CD4-positive, CD25-positive, alpha-beta regulatory T cell (primary cell): ENCODE results near the gene SUMO2. TPM values are rescaled to one million over a fixed set of nuclear protein-coding genes. Genes with fewer than 3 reads are reported as not detected.

Experiments
- ATAC-seq, 2 donors: fragments of 150-1000 bp; cut with Tn5 transposase; one replicate each; pipeline ENCODE4 v1.10.0; 2021; ENCODE audit warnings: low read depth in 2 of 2, moderate number of reproducible peaks in 2 of 2, moderate library complexity in 1 of 2
- DNase-seq, 3 donors: peaks; one replicate each; pipeline versions ENCODE4 v3.0.0 to v3.0.0-alpha.2; 2012 to 2022; ENCODE audit warnings: mixed read lengths in 1 of 3
- H3K27ac ChIP-seq: one replicate; pipeline ENCODE4 v1.7.0; 2013; ENCODE audit warnings: mild to moderate bottlenecking, low read length; ENCODE audit not compliant: insufficient read depth, poor library complexity, severe bottlenecking
- H3K27me3 ChIP-seq: one replicate; pipeline ENCODE4 v1.7.0; 2013; ENCODE audit warnings: low read length; ENCODE audit not compliant: control insufficient read depth, insufficient read depth
- H3K36me3 ChIP-seq: one replicate; pipeline ENCODE4 v1.7.0; 2013; ENCODE audit warnings: mild to moderate bottlenecking, low read length, moderate library complexity; ENCODE audit not compliant: control insufficient read depth, insufficient read depth
- H3K4me1 ChIP-seq: 2 replicates; pipeline ENCODE4 v1.7.0; 2013; ENCODE audit warnings: mild to moderate bottlenecking, low read length; ENCODE audit not compliant: insufficient read depth, control insufficient read depth, poor library complexity, severe bottlenecking
- H3K4me3 ChIP-seq: one replicate; pipeline ENCODE4 v1.7.0; 2013; ENCODE audit warnings: low read depth, mild to moderate bottlenecking, low read length, moderate library complexity
- H3K9me3 ChIP-seq, 2 experiments: 1 replicate in 1 of 2; 2 replicates in 1 of 2; pipeline ENCODE4 v1.7.0; 2013; ENCODE audit warnings: low read length in 2 of 2, mild to moderate bottlenecking in 1 of 2, moderate library complexity in 1 of 2; ENCODE audit not compliant: control insufficient read depth in 2 of 2
- H3K27ac Mint-ChIP-seq, 3 donors: one replicate each; pipeline ENCODE4 v1.8.0; 2020 to 2022; ENCODE audit warnings: mild to moderate bottlenecking in 3 of 3, mixed read lengths in 3 of 3, moderate library complexity in 2 of 3
- H3K27me3 Mint-ChIP-seq: one replicate; pipeline ENCODE4 v1.8.0; 2022; ENCODE audit warnings: mild to moderate bottlenecking, mixed read lengths
- H3K36me3 Mint-ChIP-seq: one replicate; pipeline ENCODE4 v1.8.0; 2020; ENCODE audit warnings: mixed read lengths
- H3K4me1 Mint-ChIP-seq, 4 donors: one replicate each; pipeline ENCODE4 v1.8.0; 2020 to 2022; ENCODE audit warnings: mixed read lengths in 4 of 4, mild to moderate bottlenecking in 1 of 4
- H3K4me3 Mint-ChIP-seq, 4 donors: one replicate each; pipeline ENCODE4 v1.8.0; 2020 to 2022; ENCODE audit warnings: mild to moderate bottlenecking in 4 of 4, mixed read lengths in 4 of 4, moderate library complexity in 3 of 4
- H3K9me3 Mint-ChIP-seq, 7 donors: one replicate each; pipeline ENCODE4 v1.8.0; 2020 to 2022; ENCODE audit warnings: mixed read lengths in 7 of 7, mild to moderate bottlenecking in 3 of 7, moderate library complexity in 2 of 7
- polyA plus RNA-seq, 4 donors: library from polyadenylated mRNA; unstranded; fragments of 300-500 nt; fragmentation: Illumina TruSeq; gene quantifications; one replicate each; pipeline ENCODE4 v1.2.3, GENCODE V29; 2021
- total RNA-seq: library from RNA; stranded (reverse); gene quantifications from one replicate; pipeline ENCODE4 v1.2.3, GENCODE V29; 2022

SUMO2 gene
- total and polyA plus RNA-seq, 5 donors from 2014 or later, result 318 to 660 (median 474) TPM

DNA sequence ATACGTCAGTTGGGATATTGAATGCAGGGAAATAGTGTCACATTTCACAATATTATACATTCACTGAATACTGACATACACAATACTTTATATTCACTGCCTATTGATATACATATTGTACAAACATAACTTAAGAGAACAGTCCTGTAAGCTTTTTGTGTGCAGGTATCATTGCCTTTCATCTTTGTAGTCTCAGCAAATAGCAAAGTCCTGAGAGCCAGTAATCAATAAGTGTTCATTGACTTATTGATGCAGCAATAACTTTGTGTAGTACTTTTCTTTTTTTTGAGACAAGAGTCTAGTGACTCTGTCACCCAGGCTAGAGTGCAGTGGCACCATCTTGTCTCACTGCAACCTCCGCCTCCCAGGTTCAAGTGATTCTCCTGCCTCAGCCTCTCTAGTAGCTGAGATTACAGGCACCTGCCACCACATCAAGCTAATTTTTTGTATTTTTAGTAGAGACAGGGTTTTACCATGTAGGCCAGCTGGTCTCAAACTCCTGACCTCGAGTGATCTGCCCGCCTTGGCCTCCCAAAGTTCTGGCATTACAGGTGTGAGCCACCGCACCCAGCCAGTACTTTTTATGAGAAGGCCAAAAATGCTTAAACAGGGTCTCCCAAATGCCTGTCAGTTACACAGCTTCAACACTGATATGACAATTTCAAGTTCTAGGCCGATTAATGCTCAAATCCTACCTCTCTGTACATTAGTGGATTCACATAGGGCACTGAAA is 17.3 kb upstream of the SUMO2 start:
- no peak overlapping the region for H3K4me3 Mint-ChIP-seq
- peaks cover 6 to 8% (median 7%) of the 10 kb centered on the region in 4 donors for H3K4me1 Mint-ChIP-seq
- ATAC-seq (no peak), DNase-seq (no peak)
- no peaks in the 10 kb centered on the region for H3K27me3 ChIP-seq
- H3K4me3 ChIP-seq, result no peak overlapping the region
- H3K9me3 Mint-ChIP-seq, result no peaks in the 10 kb centered on the region
- peaks cover 6% of the 10 kb centered on the region for H3K4me1 ChIP-seq
- H3K36me3 Mint-ChIP-seq, result no peaks in the 10 kb centered on the region
- H3K27ac Mint-ChIP-seq, result no peak overlapping the region
- H3K27ac ChIP-seq, result no peak overlapping the region
- H3K36me3 ChIP-seq, result no peaks in the 10 kb centered on the region
- H3K9me3 ChIP-seq, result no peaks in the 10 kb centered on the region
- peaks cover 9% of the 10 kb centered on the region for H3K27me3 Mint-ChIP-seq

DNA sequence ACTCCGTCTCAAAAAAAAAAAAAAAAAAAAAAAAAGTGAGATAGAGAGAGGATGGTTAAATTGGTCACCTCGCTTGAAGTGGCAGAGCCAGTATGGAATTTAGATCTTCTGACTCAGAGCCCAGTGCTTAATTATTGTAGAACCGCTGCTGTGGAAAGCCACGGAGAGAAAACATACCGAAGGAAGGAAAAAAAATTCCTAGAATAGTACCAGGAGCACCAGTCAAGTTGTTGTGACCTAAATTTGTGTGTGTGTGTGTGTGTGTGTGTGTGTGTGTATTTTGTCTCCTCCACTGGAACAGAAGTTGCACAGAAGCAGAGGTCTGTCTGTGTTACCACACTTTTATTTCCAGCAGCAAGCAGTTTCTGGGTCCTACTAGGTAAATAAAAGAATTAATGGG is 12.1 kb upstream of the SUMO2 start:
- no peak for ATAC-seq
- H3K4me1 ChIP-seq, result peaks cover under 1% of the 10 kb centered on the region
- no peak overlapping the region for H3K4me3 ChIP-seq
- Mint-ChIP-seq H3K4me3 (no peak overlapping the region), H3K27me3 (peaks cover 9% of the 10 kb centered on the region), H3K4me1 (no peaks in the 10 kb centered on the region), H3K9me3 (no peaks in the 10 kb centered on the region), H3K27ac (no peak overlapping the region), H3K36me3 (no peaks in the 10 kb centered on the region)
- H3K27ac ChIP-seq, result no peak overlapping the region
- H3K36me3 ChIP-seq, result no peaks in the 10 kb centered on the region
- DNase-seq, result no peak
- H3K27me3 ChIP-seq, result no peaks in the 10 kb centered on the region
- no peaks in the 10 kb centered on the region for H3K9me3 ChIP-seq

DNA sequence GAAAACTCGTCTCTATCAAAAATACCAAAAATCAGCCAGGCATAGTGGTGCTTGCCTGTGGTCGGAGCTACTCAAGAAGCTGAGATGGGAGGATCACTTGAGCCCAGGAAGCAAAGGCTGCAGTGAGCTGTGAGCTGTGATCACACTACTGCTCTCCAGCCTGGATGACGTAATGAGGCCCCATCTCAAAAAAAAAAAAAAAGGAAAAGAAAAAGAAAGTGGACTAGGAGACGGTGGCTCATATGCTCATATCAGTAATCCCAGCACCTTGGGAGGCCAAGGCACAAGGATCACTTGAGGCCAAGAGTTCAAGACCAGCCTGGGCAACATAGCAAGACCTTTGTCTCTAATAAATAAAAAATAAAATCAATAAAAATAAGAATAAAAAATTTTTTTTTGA is 8.8 kb upstream of the SUMO2 start:
- H3K27me3 ChIP-seq, result no peaks in the 10 kb centered on the region
- no peak overlapping the region for H3K27ac Mint-ChIP-seq
- no peaks in the 10 kb centered on the region for H3K27me3 Mint-ChIP-seq
- H3K4me3 Mint-ChIP-seq, result no peak overlapping the region
- no peaks in the 10 kb centered on the region for H3K36me3 Mint-ChIP-seq
- H3K4me1 ChIP-seq, result peaks cover 10% of the 10 kb centered on the region
- H3K4me1 Mint-ChIP-seq, result peaks cover 5 to 8% (median 6%) of the 10 kb centered on the region in 4 donors
- no peaks in the 10 kb centered on the region for H3K9me3 ChIP-seq
- H3K4me3 ChIP-seq, result no peak overlapping the region
- no peaks in the 10 kb centered on the region for H3K36me3 ChIP-seq
- ATAC-seq (no peak), DNase-seq (no peak)
- no peaks in the 10 kb centered on the region for H3K9me3 Mint-ChIP-seq
- no peak overlapping the region for H3K27ac ChIP-seq

DNA sequence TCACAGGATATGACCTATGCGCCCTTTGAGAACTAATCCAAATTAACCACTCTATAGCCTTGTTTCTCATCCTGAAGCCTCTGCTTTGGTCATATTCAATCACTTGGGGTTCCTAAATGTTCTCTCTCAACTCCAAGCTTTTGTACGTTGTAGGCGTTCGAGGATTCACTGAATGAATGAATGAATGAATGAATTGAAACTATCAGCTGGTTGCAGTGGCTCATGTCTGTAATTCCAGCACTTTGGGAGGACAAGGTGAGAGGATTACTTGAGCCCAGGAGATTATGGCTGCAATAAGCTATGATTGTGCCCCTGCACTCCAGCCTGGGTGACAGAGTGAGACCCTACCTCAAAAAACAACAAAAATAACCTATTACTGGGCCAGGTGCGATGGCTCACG is 5.9 kb upstream of the SUMO2 start:
- DNase-seq, result no peak
- peak overlapping the region in 1 of 3 donors; percentile 93 for H3K27ac Mint-ChIP-seq
- peaks cover 11 to 17% (median 14%) of the 10 kb centered on the region in 4 donors for H3K4me1 Mint-ChIP-seq
- Histone ChIP-seq H3K9me3 (no peaks in the 10 kb centered on the region), H3K4me3 (no peak overlapping the region), H3K4me1 (peaks cover 16% of the 10 kb centered on the region), H3K27me3 (no peaks in the 10 kb centered on the region), H3K36me3 (no peaks in the 10 kb centered on the region), H3K27ac (peak overlapping the region; percentile 68)
- H3K9me3 Mint-ChIP-seq, result no peaks in the 10 kb centered on the region
- H3K36me3 Mint-ChIP-seq, result no peaks in the 10 kb centered on the region
- peak overlapping the region in 1 of 4 donors; percentile 82 for H3K4me3 Mint-ChIP-seq
- ATAC-seq, result no peak
- H3K27me3 Mint-ChIP-seq, result peaks cover 7% of the 10 kb centered on the region

DNA sequence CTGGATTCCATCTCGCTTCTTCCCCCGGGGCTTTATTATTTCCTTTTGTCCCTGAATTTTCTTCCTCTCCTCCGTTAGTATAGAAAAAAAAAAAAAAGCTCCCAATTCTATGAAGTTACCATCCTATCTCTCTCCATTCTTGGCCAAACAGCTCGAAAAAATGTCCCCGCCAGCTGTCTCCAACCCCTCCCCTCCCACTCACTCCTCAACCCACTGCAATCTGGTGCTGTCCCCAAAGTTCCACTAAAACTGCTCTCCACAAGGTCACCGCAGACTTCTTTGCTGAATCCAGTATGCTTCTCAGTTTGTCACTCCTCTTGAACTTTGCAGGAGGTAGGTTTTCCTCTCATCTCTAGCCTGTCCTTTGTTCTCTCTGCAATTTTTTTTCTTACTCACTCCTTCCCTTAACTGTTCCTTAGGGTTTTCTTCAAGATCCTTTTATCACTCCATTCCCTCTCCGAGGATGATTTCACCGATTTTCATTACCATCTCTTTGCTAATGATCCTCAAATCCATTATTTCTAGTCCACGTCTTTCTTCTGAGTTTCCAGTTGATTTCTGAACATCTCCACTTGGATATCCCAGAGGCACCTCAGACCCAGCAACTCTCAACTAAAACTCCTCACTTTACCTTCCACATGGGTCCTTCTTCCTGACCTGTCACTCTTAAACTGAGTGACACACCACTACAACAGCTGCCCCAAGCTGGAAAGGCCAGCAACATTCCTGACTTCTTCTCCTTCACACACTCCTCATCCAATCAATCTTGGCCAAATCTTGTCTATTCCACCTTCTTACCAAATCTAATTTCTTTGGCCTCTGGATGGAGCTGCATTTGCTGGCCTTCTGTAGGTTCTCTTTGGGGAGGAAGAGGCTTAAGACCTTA is 1.5 kb upstream of the SUMO2 start:
- Histone ChIP-seq H3K9me3 (no peaks in the 10 kb centered on the region), H3K36me3 (peaks cover 6% of the 10 kb centered on the region), H3K27me3 (no peaks in the 10 kb centered on the region), H3K27ac (peak overlapping the region; percentile 97), H3K4me3 (no peak overlapping the region), H3K4me1 (peaks cover 42% of the 10 kb centered on the region)
- no peaks in the 10 kb centered on the region for H3K36me3 Mint-ChIP-seq
- DNase-seq, result no peak
- H3K4me1 Mint-ChIP-seq, result peaks cover 18 to 40% (median 30%) of the 10 kb centered on the region in 4 donors
- H3K27ac Mint-ChIP-seq, result peak overlapping the region; percentile 95 to 97 (median 97)
- H3K27me3 Mint-ChIP-seq, result peaks cover 16% of the 10 kb centered on the region
- ATAC-seq, result no peak
- H3K9me3 Mint-ChIP-seq, result no peaks in the 10 kb centered on the region
- peak overlapping the region; percentile 29 to 96 (median 89) for H3K4me3 Mint-ChIP-seq

DNA sequence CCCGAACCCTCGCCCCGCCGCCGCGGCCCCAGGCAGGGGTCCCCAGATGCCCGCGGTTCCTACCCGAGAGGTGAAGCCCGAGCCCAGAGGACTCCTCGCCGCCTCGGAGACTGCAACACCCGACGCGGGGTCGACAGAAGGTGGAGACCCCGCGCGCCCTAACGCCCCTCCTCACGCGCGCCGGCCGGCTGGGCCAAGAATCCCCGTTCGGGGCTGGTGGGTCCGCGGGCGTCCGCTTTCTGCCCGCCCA is 515 bp downstream of the SUMO2 start:
- Histone ChIP-seq H3K27me3 (no peaks in the 10 kb centered on the region), H3K27ac (peak overlapping the region; percentile 97), H3K4me1 (peaks cover 47% of the 10 kb centered on the region), H3K36me3 (peaks cover 18% of the 10 kb centered on the region), H3K9me3 (no peaks in the 10 kb centered on the region), H3K4me3 (peak overlapping the region; percentile 98)
- DNase-seq (no peak), ATAC-seq (peak in 1 of 2 donors; percentile 1)
- peak overlapping the region; percentile 94 to 98 (median 95) for H3K4me3 Mint-ChIP-seq
- peaks cover 16 to 47% (median 28%) of the 10 kb centered on the region in 4 donors for H3K4me1 Mint-ChIP-seq
- peaks cover 16% of the 10 kb centered on the region for H3K27me3 Mint-ChIP-seq
- no peaks in the 10 kb centered on the region for H3K9me3 Mint-ChIP-seq
- H3K27ac Mint-ChIP-seq, result peak overlapping the region in 2 of 3 donors; percentile 81 to 97
- no peaks in the 10 kb centered on the region for H3K36me3 Mint-ChIP-seq

DNA sequence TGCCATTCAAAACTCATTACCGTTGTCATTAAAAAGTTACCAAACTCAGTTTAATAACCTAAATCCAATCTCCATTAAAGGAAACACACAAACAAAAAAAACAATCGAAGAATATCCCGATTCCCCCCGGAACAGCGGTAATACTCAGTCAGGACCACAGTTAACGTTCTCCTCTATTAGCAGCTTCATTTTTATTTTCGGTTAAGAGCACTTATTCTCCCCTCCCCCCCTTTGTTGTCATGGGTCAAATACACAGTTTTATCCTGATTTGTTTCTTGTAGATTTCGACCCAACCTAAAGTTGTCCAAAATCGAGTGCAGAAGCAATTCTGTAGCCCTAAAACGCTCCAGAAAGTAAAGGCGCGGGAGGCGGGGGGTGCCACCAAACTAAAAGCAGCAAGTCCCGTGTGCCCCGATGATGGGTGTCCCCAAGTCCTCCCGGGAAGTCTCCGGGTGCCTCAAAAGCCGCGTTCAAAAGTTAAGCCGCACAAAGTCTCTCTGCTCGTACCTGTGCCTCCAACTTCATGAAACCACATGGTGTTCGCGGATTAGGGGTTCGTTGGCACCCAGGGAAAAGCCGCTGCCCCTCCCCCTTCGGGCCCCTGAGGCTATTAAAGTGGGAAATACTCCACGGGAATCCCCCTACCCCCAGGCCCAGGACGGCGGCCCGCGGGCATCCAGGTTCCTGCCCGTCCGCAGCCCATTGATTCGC is 996 bp downstream of the SUMO2 start:
- peak overlapping the region; percentile 98 for H3K4me3 ChIP-seq
- peaks cover 16 to 48% (median 29%) of the 10 kb centered on the region in 4 donors for H3K4me1 Mint-ChIP-seq

More for the DNA sequence above, 996 bp downstream of the SUMO2 start:
- H3K27me3 Mint-ChIP-seq, result peaks cover 16% of the 10 kb centered on the region
- peak overlapping the region; percentile 94 to 98 (median 95) for H3K4me3 Mint-ChIP-seq
- no peaks in the 10 kb centered on the region for H3K9me3 ChIP-seq
- peaks cover 22% of the 10 kb centered on the region for H3K36me3 ChIP-seq
- H3K4me1 ChIP-seq, result peaks cover 52% of the 10 kb centered on the region
- no peaks in the 10 kb centered on the region for H3K9me3 Mint-ChIP-seq
- DNase-seq (peak; percentile 40 to 54 (median 42)), ATAC-seq (no peak)
- H3K27ac Mint-ChIP-seq, result peak overlapping the region; percentile 81 to 88 (median 83)
- H3K36me3 Mint-ChIP-seq, result peaks cover under 1% of the 10 kb centered on the region
- no peaks in the 10 kb centered on the region for H3K27me3 ChIP-seq
- peak overlapping the region; percentile 97 for H3K27ac ChIP-seq
